ENCODE results near the gene THAP4. TPM values are rescaled to one million over a fixed set of nuclear protein-coding genes. Genes with fewer than 3 reads are reported as not detected.

THAP4 gene
- total RNA-seq, 1 donor from 2014 or later, result 50.1 TPM

GRCh38 chr2:241678784-241679540, 42.0 kb upstream of the THAP4 start:
- no peak for TF ChIP-seq CTCF (IDR thresholded peaks at IDR 0.05; ENCODE audit: unreplicated experiment)
- no peaks in the 10 kb centered on the region for H3K9me3 Mint-ChIP-seq
- DNase-seq (ENCODE audit: low spot score in 2 of 2, unreplicated experiment in 2 of 2), result no peak
- H3K36me3 Mint-ChIP-seq, result peaks cover 19% of the 10 kb centered on the region
- H3K27me3 Mint-ChIP-seq (ENCODE audit: low read depth), result no peaks in the 10 kb centered on the region
- H3K4me1 Mint-ChIP-seq, result no peaks in the 10 kb centered on the region
- no peak overlapping the region for H3K27ac Mint-ChIP-seq
- H3K4me3 Mint-ChIP-seq, result no peak overlapping the region

GRCh38 chr2:241678307-241678706, 41.3 kb upstream of the THAP4 start:
- DNase-seq (ENCODE audit: low spot score in 2 of 2, unreplicated experiment in 2 of 2), result no peak
- no peak overlapping the region for H3K4me3 Mint-ChIP-seq
- no peak for TF ChIP-seq CTCF (IDR thresholded peaks at IDR 0.05; ENCODE audit: unreplicated experiment)
- no peaks in the 10 kb centered on the region for H3K9me3 Mint-ChIP-seq
- no peak overlapping the region for H3K27ac Mint-ChIP-seq
- H3K4me1 Mint-ChIP-seq, result no peaks in the 10 kb centered on the region
- H3K27me3 Mint-ChIP-seq (ENCODE audit: low read depth), result no peaks in the 10 kb centered on the region
- peaks cover 20% of the 10 kb centered on the region for H3K36me3 Mint-ChIP-seq

GRCh38 chr2:241677392-241677791, 40.4 kb upstream of the THAP4 start:
- Mint-ChIP-seq H3K4me3 (no peak overlapping the region), H3K27ac (no peak overlapping the region), H3K4me1 (no peaks in the 10 kb centered on the region), H3K36me3 (peaks cover 20% of the 10 kb centered on the region), H3K9me3 (no peaks in the 10 kb centered on the region), H3K27me3 (ENCODE audit: low read depth) (no peaks in the 10 kb centered on the region)
- no peak for DNase-seq (ENCODE audit: low spot score in 2 of 2, unreplicated experiment in 2 of 2)
- TF ChIP-seq CTCF (IDR thresholded peaks at IDR 0.05; ENCODE audit: unreplicated experiment), result no peak

- Mint-ChIP-seq H3K36me3 (peaks cover 17% of the 10 kb centered on the region), H3K4me1 (no peaks in the 10 kb centered on the region), H3K4me3 (no peak overlapping the region), H3K27ac (no peak overlapping the region), H3K9me3 (no peaks in the 10 kb centered on the region), H3K27me3 (ENCODE audit: low read depth) (no peaks in the 10 kb centered on the region)
- no peak for TF ChIP-seq CTCF (IDR thresholded peaks at IDR 0.05; ENCODE audit: unreplicated experiment)
- no peak for DNase-seq (ENCODE audit: low spot score in 2 of 2, unreplicated experiment in 2 of 2)
These were observed 39.7 kb upstream of the THAP4 start for GRCh38 chr2:241676665-241677064.

- no peaks in the 10 kb centered on the region for H3K4me1 Mint-ChIP-seq
These were observed 38.9 kb upstream of the THAP4 start for GRCh38 chr2:241675885-241676284.

More at GRCh38 chr2:241675885-241676284, 38.9 kb upstream of the THAP4 start:
- no peak for DNase-seq (ENCODE audit: low spot score in 2 of 2, unreplicated experiment in 2 of 2)
- H3K27ac Mint-ChIP-seq, result no peak overlapping the region
- H3K4me3 Mint-ChIP-seq, result no peak overlapping the region
- peaks cover 17% of the 10 kb centered on the region for H3K36me3 Mint-ChIP-seq
- H3K27me3 Mint-ChIP-seq (ENCODE audit: low read depth), result no peaks in the 10 kb centered on the region
- TF ChIP-seq CTCF (IDR thresholded peaks at IDR 0.05; ENCODE audit: unreplicated experiment), result no peak
- no peaks in the 10 kb centered on the region for H3K9me3 Mint-ChIP-seq
